Fibroblast of upper back skin (primary cell): Measurements from ENCODE around the gene HAX1.
"Not testable (repeated sequence)": the region's sequence is repeated elsewhere in the genome, so short reads cannot be mapped to it uniquely, and the experiment has no call there.

Experiments
- DNase-seq: peaks from one replicate; pipeline ENCODE4 v3.0.0-alpha.2; 2013

HAX1 gene

GRCh38 chr1:154272217-154272998 lies at the start of gene HAX1:
TSS of gene HAX1 (plus strand) at chr1:154272629. CDS start at chr1:154272724, 95 bp downstream.
- peak; percentile 96 for DNase-seq

- no peak for DNase-seq
Measured at GRCh38 chr1:154222918-154223317, 49.5 kb upstream of the HAX1 start.

- DNase-seq, result no peak
Measured at GRCh38 chr1:154223621-154224020, 48.8 kb upstream of the HAX1 start.

- no peak for DNase-seq
Measured at GRCh38 chr1:154225370-154225769, 47.1 kb upstream of the HAX1 start.

GRCh38 chr1:154231112-154231511 lies 41.3 kb upstream of the HAX1 start:
- DNase-seq, result not testable (repeated sequence)

GRCh38 chr1:154233127-154233526 lies 39.3 kb upstream of the HAX1 start:
- not testable (repeated sequence) for DNase-seq

- no peak for DNase-seq
Measured at GRCh38 chr1:154236855-154237254, 35.6 kb upstream of the HAX1 start.

- DNase-seq, result no peak
Measured at GRCh38 chr1:154237435-154237834, 35.0 kb upstream of the HAX1 start.

- DNase-seq, result no peak
Measured at GRCh38 chr1:154237880-154238506, 34.4 kb upstream of the HAX1 start.

- DNase-seq, result no peak
Measured at GRCh38 chr1:154239491-154239890, 32.9 kb upstream of the HAX1 start.

GRCh38 chr1:154240294-154240833 lies 32.1 kb upstream of the HAX1 start:
- no peak for DNase-seq

- DNase-seq, result no peak
Measured at GRCh38 chr1:154241703-154242351, 30.6 kb upstream of the HAX1 start.

GRCh38 chr1:154253671-154254070 lies 18.8 kb upstream of the HAX1 start:
- no peak for DNase-seq

GRCh38 chr1:154256686-154257085 lies 15.7 kb upstream of the HAX1 start:
- DNase-seq, result no peak

GRCh38 chr1:154258784-154259183 lies 13.6 kb upstream of the HAX1 start:
- DNase-seq, result no peak

GRCh38 chr1:154260127-154260526 lies 12.3 kb upstream of the HAX1 start:
- DNase-seq, result no peak

GRCh38 chr1:154263465-154264332 lies 8.7 kb upstream of the HAX1 start:
- no peak for DNase-seq

GRCh38 chr1:154264454-154264853 lies 8.0 kb upstream of the HAX1 start:
- DNase-seq, result no peak

- no peak for DNase-seq
Measured at GRCh38 chr1:154265586-154265985, 6.8 kb upstream of the HAX1 start.

- no peak for DNase-seq
Measured at GRCh38 chr1:154270833-154271232, 1.6 kb upstream of the HAX1 start.

- DNase-seq, result peak; percentile 24
Measured at GRCh38 chr1:154272999-154273563, 652 bp downstream of the HAX1 start.

- DNase-seq, result no peak
Measured at GRCh38 chr1:154276797-154277196, 4.4 kb downstream of the HAX1 start.
